ENCODE measurements around the gene MYOF. TPM values are rescaled to one million over a fixed set of nuclear protein-coding genes. Genes with fewer than 3 reads are reported as not detected.

Gene MYOF
- polyA plus RNA-seq, 3 donors: 9.7 to 29.1 (median 14.5) TPM

GRCh38 chr10:93416824-93417223 is 65.3 kb downstream of the MYOF start:
- Mint-ChIP-seq H3K27me3 (ENCODE audit: low read depth in 3 of 3) (peaks cover 2 to 4% (median 3%) of the 10 kb centered on the region in 3 donors), H3K4me1 (peaks cover 49% of the 10 kb centered on the region), H3K4me3 (no peak overlapping the region), H3K27ac (peak overlapping the region in 1 of 7 donors; percentile 22), H3K9me3 (peaks cover 0 to 10% (median 3%) of the 10 kb centered on the region in 7 donors), H3K36me3 (peaks cover 43 to 51% of the 10 kb centered on the region in 2 donors)
- H2AFZ ChIP-seq (ENCODE audit: insufficient read depth, low read depth, low read length, poor library complexity, severe bottlenecking): no peak overlapping the region
- no peak overlapping the region for H3K4me3 ChIP-seq (replicated peaks in 1 of 3; ENCODE audit: low read depth in 2 of 3, low read length in 3 of 3)
- H3K27me3 ChIP-seq (ENCODE audit: control insufficient read depth in 2 of 2, insufficient read depth in 2 of 2, low read length in 2 of 2): no peaks in the 10 kb centered on the region
- WGBS (ENCODE audit: insufficient coverage): 88% methylated on average over 1 of the region's 4 CpGs
- peaks cover 0 to 5% of the 10 kb centered on the region in 2 donors for H3K9me3 ChIP-seq (replicated peaks in 1 of 2; ENCODE audit: control insufficient read depth in 1 of 2, insufficient read depth in 1 of 2, low read length in 2 of 2)
- H3K9ac ChIP-seq (ENCODE audit: insufficient read depth, low read length, poor library complexity, severe bottlenecking): no peak overlapping the region
- no peaks in the 10 kb centered on the region for H4K20me1 ChIP-seq (ENCODE audit: insufficient read depth, low read length)
- H3K27ac ChIP-seq (ENCODE audit: low read depth in 1 of 2, low read length in 2 of 2): no peak overlapping the region
- TF ChIP-seq CTCF (IDR thresholded peaks at IDR 0.05): no peak
- DNase-seq: no peak
- H3K4me1 ChIP-seq (ENCODE audit: control insufficient read depth in 1 of 2, insufficient read depth in 2 of 2, low read length in 2 of 2): peaks cover 38 to 48% of the 10 kb centered on the region in 2 donors
- H3K79me2 ChIP-seq (ENCODE audit: insufficient read depth, low read length): no peaks in the 10 kb centered on the region
- H3K36me3 ChIP-seq (replicated peaks in 1 of 2; ENCODE audit: control insufficient read depth in 1 of 2, insufficient read depth in 2 of 2, low read length in 2 of 2): peaks cover 7 to 34% of the 10 kb centered on the region in 2 donors
- H3K4me2 ChIP-seq (replicated peaks; ENCODE audit: extremely low read depth, low read length, poor library complexity, severe bottlenecking): no peak overlapping the region
- intact Hi-C loops (cut with micrococcal nuclease): loop anchor here in 1 of 2 donors (5.0 kb wide), 1 partner anchor 35 kb away; no protein-coding TSS in a partner anchor

- H3K27me3 ChIP-seq (ENCODE audit: control insufficient read depth in 2 of 2, insufficient read depth in 2 of 2, low read length in 2 of 2): no peaks in the 10 kb centered on the region
- H3K9me3 ChIP-seq (replicated peaks in 1 of 2; ENCODE audit: control insufficient read depth in 1 of 2, insufficient read depth in 1 of 2, low read length in 2 of 2): peaks cover 0 to 5% of the 10 kb centered on the region in 2 donors
- Mint-ChIP-seq H3K4me3 (no peak overlapping the region), H3K36me3 (peaks cover 38 to 47% of the 10 kb centered on the region in 2 donors), H3K27ac (peak overlapping the region in 1 of 7 donors; percentile 31), H3K27me3 (ENCODE audit: low read depth in 3 of 3) (peaks cover 2 to 4% (median 3%) of the 10 kb centered on the region in 3 donors), H3K9me3 (peaks cover 0 to 10% (median 3%) of the 10 kb centered on the region in 7 donors), H3K4me1 (peaks cover 52% of the 10 kb centered on the region)
- 84% methylated on average over 6 of the region's 6 CpGs for WGBS (ENCODE audit: insufficient coverage)
- DNase-seq: no peak
- H3K36me3 ChIP-seq (replicated peaks in 1 of 2; ENCODE audit: control insufficient read depth in 1 of 2, insufficient read depth in 2 of 2, low read length in 2 of 2): peaks cover 0 to 34% of the 10 kb centered on the region in 2 donors
- peaks cover 39 to 48% of the 10 kb centered on the region in 2 donors for H3K4me1 ChIP-seq (ENCODE audit: control insufficient read depth in 1 of 2, insufficient read depth in 2 of 2, low read length in 2 of 2)
- H3K4me3 ChIP-seq (replicated peaks in 1 of 3; ENCODE audit: low read depth in 2 of 3, low read length in 3 of 3): no peak overlapping the region
- H3K9ac ChIP-seq (ENCODE audit: insufficient read depth, low read length, poor library complexity, severe bottlenecking): no peak overlapping the region
- TF ChIP-seq CTCF (IDR thresholded peaks at IDR 0.05): no peak
- no peak overlapping the region for H2AFZ ChIP-seq (ENCODE audit: insufficient read depth, low read depth, low read length, poor library complexity, severe bottlenecking)
- H3K79me2 ChIP-seq (ENCODE audit: insufficient read depth, low read length): no peaks in the 10 kb centered on the region
- no peak overlapping the region for H3K4me2 ChIP-seq (replicated peaks; ENCODE audit: extremely low read depth, low read length, poor library complexity, severe bottlenecking)
- H3K27ac ChIP-seq (ENCODE audit: low read depth in 1 of 2, low read length in 2 of 2): no peak overlapping the region
- intact Hi-C loops (cut with micrococcal nuclease): loop anchor here in 1 of 2 donors (5.0 kb wide), 1 partner anchor 33 kb away; no protein-coding TSS in a partner anchor
- H4K20me1 ChIP-seq (ENCODE audit: insufficient read depth, low read length): no peaks in the 10 kb centered on the region
These were observed 66.4 kb downstream of the MYOF start for GRCh38 chr10:93415693-93416092.
